ENCODE measurements around the gene CASP8. TPM values are rescaled to one million over a fixed set of nuclear protein-coding genes. Genes with fewer than 3 reads are reported as not detected.

The CASP8 gene
- total RNA-seq, 1 experiment from 2014 or later: 33.4 TPM

- Histone ChIP-seq H3K4me1 (peaks cover 7% of the 10 kb centered on the region; the same call in 1 of the 2 replicates), H3K27me3 (replicated peaks; ENCODE audit: control insufficient read depth, insufficient read depth, low read length) (no peaks in the 10 kb centered on the region), H3K36me3 (ENCODE audit: control insufficient read depth, insufficient read depth, low read length) (no peaks in the 10 kb centered on the region), H3K4me3 (ENCODE audit: low read depth, low read length) (no peak overlapping the region), H3K9me3 (no peaks in the 10 kb centered on the region)
- CTCF ChIA-PET: interaction anchor here (1.0 kb wide), 1 partner anchor 66 kb away, joined by 3 read pairs; no protein-coding TSS in a partner anchor
- H3K4me1 Mint-ChIP-seq (ENCODE audit: low read depth, unreplicated experiment): no peaks in the 10 kb centered on the region
- peaks cover 4% of the 10 kb centered on the region for H3K27me3 Mint-ChIP-seq (ENCODE audit: insufficient read depth, unreplicated experiment)
- BruUV-seq (replicated peaks): no TSS peak
- no peak overlapping the region for H3K27ac Mint-ChIP-seq (ENCODE audit: unreplicated experiment)
- intact Hi-C loops (cut with micrococcal nuclease; ENCODE audit: unreplicated experiment): no loop called here
- H3K36me3 Mint-ChIP-seq (ENCODE audit: insufficient read depth, unreplicated experiment): no peaks in the 10 kb centered on the region
- H3K9me3 Mint-ChIP-seq (ENCODE audit: unreplicated experiment): no peaks in the 10 kb centered on the region
- no peak for TF ChIP-seq CTCF (IDR thresholded peaks at IDR 0.05; ENCODE audit: insufficient read depth in 1 of 2, low read depth in 1 of 2, low read length in 1 of 2, severe bottlenecking in 1 of 2, unreplicated experiment in 1 of 2)
- POLR2A ChIA-PET: no interaction called here
- no peak overlapping the region for H3K4me3 Mint-ChIP-seq (ENCODE audit: unreplicated experiment)
- no peak for DNase-seq
Measured at GRCh38 chr2:201223089-201224073, 37.0 kb upstream of the CASP8 start.

- Mint-ChIP-seq H3K4me3 (ENCODE audit: unreplicated experiment) (no peak overlapping the region), H3K36me3 (ENCODE audit: insufficient read depth, unreplicated experiment) (no peaks in the 10 kb centered on the region), H3K9me3 (ENCODE audit: unreplicated experiment) (no peaks in the 10 kb centered on the region), H3K27me3 (ENCODE audit: insufficient read depth, unreplicated experiment) (peaks cover 4% of the 10 kb centered on the region), H3K27ac (ENCODE audit: unreplicated experiment) (no peak overlapping the region), H3K4me1 (ENCODE audit: low read depth, unreplicated experiment) (peaks cover 11% of the 10 kb centered on the region)
- H3K4me1 ChIP-seq: peaks cover 6% of the 10 kb centered on the region
- no TSS peak for BruUV-seq (replicated peaks)
- H3K9me3 ChIP-seq: no peaks in the 10 kb centered on the region
- no peak for TF ChIP-seq CTCF (IDR thresholded peaks at IDR 0.05; ENCODE audit: insufficient read depth in 1 of 2, low read depth in 1 of 2, low read length in 1 of 2, severe bottlenecking in 1 of 2, unreplicated experiment in 1 of 2)
- ChIA-PET CTCF (no interaction called here), POLR2A (no interaction called here)
- H3K36me3 ChIP-seq (ENCODE audit: control insufficient read depth, insufficient read depth, low read length): no peaks in the 10 kb centered on the region
- H3K4me3 ChIP-seq (ENCODE audit: low read depth, low read length): no peak overlapping the region
- no peaks in the 10 kb centered on the region for H3K27me3 ChIP-seq (replicated peaks; ENCODE audit: control insufficient read depth, insufficient read depth, low read length)
- intact Hi-C loops (cut with micrococcal nuclease; ENCODE audit: unreplicated experiment): no loop called here
- no peak for DNase-seq
Measured at GRCh38 chr2:201228271-201228911, 31.9 kb upstream of the CASP8 start.

DNA sequence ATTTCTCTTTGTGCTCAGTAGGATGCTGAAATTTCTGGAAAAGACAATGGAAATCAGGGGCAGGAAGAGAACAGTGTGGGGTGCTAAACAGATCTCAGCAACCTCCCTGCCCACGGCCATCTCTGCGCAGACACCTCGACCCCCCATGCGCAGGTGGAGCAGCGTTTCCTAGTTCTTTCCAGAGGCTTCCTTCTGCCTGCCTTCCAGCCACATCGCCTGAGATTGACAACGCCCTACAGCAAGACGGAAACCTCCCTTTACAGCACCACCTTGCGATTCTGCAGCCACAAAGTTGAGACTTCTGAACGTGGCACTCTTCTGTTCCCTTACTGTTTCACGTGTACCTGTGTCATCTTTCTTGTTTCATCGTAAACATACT is 31.4 kb upstream of the CASP8 start:
- ChIA-PET CTCF (no interaction called here), POLR2A (no interaction called here)
- peaks cover 6% of the 10 kb centered on the region for H3K4me1 ChIP-seq
- DNase-seq: no peak
- Mint-ChIP-seq H3K9me3 (ENCODE audit: unreplicated experiment) (no peaks in the 10 kb centered on the region), H3K4me3 (ENCODE audit: unreplicated experiment) (no peak overlapping the region), H3K27me3 (ENCODE audit: insufficient read depth, unreplicated experiment) (peaks cover 4% of the 10 kb centered on the region), H3K4me1 (ENCODE audit: low read depth, unreplicated experiment) (peaks cover 11% of the 10 kb centered on the region), H3K27ac (ENCODE audit: unreplicated experiment) (no peak overlapping the region), H3K36me3 (ENCODE audit: insufficient read depth, unreplicated experiment) (no peaks in the 10 kb centered on the region)
- no peaks in the 10 kb centered on the region for H3K36me3 ChIP-seq (ENCODE audit: control insufficient read depth, insufficient read depth, low read length)
- H3K4me3 ChIP-seq (ENCODE audit: low read depth, low read length): no peak overlapping the region
- BruUV-seq (replicated peaks): no TSS peak
- TF ChIP-seq CTCF (IDR thresholded peaks at IDR 0.05; ENCODE audit: insufficient read depth in 1 of 2, low read depth in 1 of 2, low read length in 1 of 2, severe bottlenecking in 1 of 2, unreplicated experiment in 1 of 2): no peak
- no peaks in the 10 kb centered on the region for H3K27me3 ChIP-seq (replicated peaks; ENCODE audit: control insufficient read depth, insufficient read depth, low read length)
- no peaks in the 10 kb centered on the region for H3K9me3 ChIP-seq
- intact Hi-C loops (cut with micrococcal nuclease; ENCODE audit: unreplicated experiment): no loop called here

Data from Caco-2 (cell line).